PC-3 (cell line): Measurements from ENCODE around the gene IGDCC3.

Source experiments
- EZH2 ChIP-seq: fragments of 300-600 bp; sonication (generic); IDR thresholded peaks from one replicate; pipeline ENCODE4 v1.6.1; 2017; ENCODE audit warnings: antibody characterized with exemption, mild to moderate bottlenecking, low read length; ENCODE audit not compliant: unreplicated experiment
- TF ChIP-seq, protein P1 (sequence below): fragments of 300-600 bp; sonication (generic); conservative IDR thresholded peaks from 2 replicates; pipeline ENCODE4 v1.5.1; 2017; ENCODE audit warnings: antibody characterized with exemption, low read depth, mild to moderate bottlenecking, low read length

DNA sequence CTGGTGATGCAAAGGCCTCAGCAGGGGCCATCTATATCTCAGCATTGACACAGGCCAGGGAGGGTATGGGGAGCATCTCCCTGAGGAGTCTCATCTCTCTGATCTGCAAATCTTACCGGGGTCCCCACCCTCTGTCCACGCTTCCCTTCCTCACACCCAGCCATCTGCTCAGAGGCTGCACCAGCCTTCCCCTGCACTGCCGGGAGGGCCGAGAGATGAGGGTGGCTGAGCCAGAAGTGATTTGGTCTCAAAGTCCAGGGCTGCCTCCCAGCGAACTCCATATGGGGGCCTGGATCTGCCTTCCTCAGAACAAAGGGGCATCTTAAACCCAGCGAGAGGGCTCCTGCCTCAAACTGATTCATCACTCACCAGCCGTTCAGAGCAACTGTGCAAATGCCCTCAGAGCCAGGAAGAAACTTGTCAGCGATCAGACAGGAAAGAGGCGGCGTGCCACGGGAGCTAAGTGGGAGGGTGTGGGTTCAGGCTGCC lies 4.6 kb downstream of the IGDCC3 start:
- TF ChIP-seq, protein P1, sequence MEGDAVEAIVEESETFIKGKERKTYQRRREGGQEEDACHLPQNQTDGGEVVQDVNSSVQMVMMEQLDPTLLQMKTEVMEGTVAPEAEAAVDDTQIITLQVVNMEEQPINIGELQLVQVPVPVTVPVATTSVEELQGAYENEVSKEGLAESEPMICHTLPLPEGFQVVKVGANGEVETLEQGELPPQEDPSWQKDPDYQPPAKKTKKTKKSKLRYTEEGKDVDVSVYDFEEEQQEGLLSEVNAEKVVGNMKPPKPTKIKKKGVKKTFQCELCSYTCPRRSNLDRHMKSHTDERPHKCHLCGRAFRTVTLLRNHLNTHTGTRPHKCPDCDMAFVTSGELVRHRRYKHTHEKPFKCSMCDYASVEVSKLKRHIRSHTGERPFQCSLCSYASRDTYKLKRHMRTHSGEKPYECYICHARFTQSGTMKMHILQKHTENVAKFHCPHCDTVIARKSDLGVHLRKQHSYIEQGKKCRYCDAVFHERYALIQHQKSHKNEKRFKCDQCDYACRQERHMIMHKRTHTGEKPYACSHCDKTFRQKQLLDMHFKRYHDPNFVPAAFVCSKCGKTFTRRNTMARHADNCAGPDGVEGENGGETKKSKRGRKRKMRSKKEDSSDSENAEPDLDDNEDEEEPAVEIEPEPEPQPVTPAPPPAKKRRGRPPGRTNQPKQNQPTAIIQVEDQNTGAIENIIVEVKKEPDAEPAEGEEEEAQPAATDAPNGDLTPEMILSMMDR, result no peak
- no peak for TF ChIP-seq EZH2
